GM10266 (cell line): ENCODE measurements around the gene SLC16A5.
A peak's percentile ranks its signal among the peaks of the same experiment; 100 is the strongest.

Experiments
- DNase-seq: peaks from one replicate; pipeline ENCODE4 v3.0.0; 2012; ENCODE audit errors: extremely low spot score
- CTCF ChIP-seq: IDR thresholded peaks from 2 replicates; pipeline ENCODE4 v1.5.1; 2012; ENCODE audit warnings: mild to moderate bottlenecking, low read depth; ENCODE audit not compliant: control insufficient read depth, insufficient read depth; ENCODE audit errors: missing control alignments

Gene SLC16A5

GRCh38 chr17:75154195-75155106 lies 66.7 kb downstream of the SLC16A5 start, which contains the start of gene JPT1:
TSS of gene JPT1 (minus strand) at chr17:75154512. CDS start at chr17:75154397, 115 bp downstream.
- DNase-seq: peak; percentile 98
- TF ChIP-seq CTCF: no peak

- no peak for TF ChIP-seq CTCF
- no peak for DNase-seq
Observed at GRCh38 chr17:75155191-75155601, 67.4 kb downstream of the SLC16A5 start.
